ENCODE measurements around the gene NDUFB6. TPM values are rescaled to one million over a fixed set of nuclear protein-coding genes. Genes with fewer than 3 reads are reported as not detected.

Gene NDUFB6
- total RNA-seq, 1 experiment from 2014 or later: 56.0 TPM

DNA sequence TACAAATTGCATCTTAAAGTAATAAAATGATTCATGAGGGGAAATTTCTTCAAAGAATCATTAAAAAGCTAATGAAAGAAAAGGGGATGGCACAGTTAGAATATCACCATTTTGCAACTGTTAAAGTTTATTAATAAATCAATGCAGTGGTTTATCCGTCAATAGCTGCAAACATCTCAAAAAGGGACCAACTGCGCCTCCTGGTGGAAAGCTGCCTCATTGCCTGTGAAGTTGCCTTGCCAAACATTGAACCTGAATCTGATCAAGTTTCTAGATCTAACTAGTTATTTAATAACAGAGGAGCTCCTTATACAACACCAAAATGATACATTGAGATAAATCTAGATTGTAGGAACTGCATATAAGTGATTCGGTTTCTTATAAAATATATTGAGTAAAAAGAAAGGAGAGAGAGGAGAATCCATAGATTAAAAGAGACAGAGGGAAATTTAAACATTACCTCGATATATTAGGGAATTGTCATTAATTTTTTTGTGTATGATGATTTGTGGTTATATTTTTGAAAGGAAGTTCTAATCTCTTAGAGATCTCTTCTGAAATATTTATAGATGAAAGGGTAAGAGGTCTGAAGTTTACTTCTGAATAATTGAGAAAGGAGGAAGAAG is 6.9 kb upstream of the NDUFB6 start:
- 0 out of 2 replicates have a peak, but pooled peaks cover 2% of the 10 kb centered on the region for H3K9me3 Mint-ChIP-seq
- ChIA-PET POLR2A (interaction anchor here (1.1 kb wide), 1 partner anchor 201 kb away, joined by 3 read pairs; no protein-coding TSS in a partner anchor), CTCF (interaction anchor here (0.5 to 5.7 kb wide), 26 partner anchors 9 to 435 kb away, joined by 3 to 245 read pairs (median 4); partner anchors contain the start of genes ACO1, RIGI, TMEM215 and TOPORS)
- no peak for ATAC-seq
- DNase-seq (ENCODE audit: low spot score): peak; percentile 76
- H3K4me1 Mint-ChIP-seq: peaks cover 11% of the 10 kb centered on the region
- H3K4me3 Mint-ChIP-seq: no peak overlapping the region
- no peak overlapping the region for H3K27ac Mint-ChIP-seq
- H3K36me3 Mint-ChIP-seq: no peaks in the 10 kb centered on the region
- H3K27me3 Mint-ChIP-seq (ENCODE audit: low read depth): no peaks in the 10 kb centered on the region
- TF ChIP-seq, protein P1, sequence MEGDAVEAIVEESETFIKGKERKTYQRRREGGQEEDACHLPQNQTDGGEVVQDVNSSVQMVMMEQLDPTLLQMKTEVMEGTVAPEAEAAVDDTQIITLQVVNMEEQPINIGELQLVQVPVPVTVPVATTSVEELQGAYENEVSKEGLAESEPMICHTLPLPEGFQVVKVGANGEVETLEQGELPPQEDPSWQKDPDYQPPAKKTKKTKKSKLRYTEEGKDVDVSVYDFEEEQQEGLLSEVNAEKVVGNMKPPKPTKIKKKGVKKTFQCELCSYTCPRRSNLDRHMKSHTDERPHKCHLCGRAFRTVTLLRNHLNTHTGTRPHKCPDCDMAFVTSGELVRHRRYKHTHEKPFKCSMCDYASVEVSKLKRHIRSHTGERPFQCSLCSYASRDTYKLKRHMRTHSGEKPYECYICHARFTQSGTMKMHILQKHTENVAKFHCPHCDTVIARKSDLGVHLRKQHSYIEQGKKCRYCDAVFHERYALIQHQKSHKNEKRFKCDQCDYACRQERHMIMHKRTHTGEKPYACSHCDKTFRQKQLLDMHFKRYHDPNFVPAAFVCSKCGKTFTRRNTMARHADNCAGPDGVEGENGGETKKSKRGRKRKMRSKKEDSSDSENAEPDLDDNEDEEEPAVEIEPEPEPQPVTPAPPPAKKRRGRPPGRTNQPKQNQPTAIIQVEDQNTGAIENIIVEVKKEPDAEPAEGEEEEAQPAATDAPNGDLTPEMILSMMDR (IDR thresholded peaks at IDR 0.05): peak; percentile 85
- no peak for TF ChIP-seq ARID4B (CRISPR knock-in tag; IDR thresholded peaks at IDR 0.05; ENCODE audit: borderline replicate concordance)

DNA sequence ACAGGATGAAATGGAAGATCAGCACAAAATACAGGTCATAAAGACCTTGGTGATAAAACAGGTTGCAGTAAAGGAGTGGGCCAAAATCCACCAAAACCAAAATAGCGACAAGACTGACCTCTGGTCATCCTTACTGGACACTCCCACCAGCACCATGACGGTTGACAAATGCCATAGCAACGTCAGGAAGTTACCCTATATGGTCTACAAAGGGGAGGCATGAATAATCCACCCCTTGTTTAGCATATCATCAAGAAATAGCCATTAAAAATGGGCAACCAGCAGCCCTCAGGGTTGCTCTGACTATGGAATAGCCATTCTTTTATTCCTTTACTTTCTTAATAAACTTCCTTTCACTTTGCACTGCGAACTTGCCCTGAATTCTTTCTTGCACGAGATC is 6.0 kb upstream of the NDUFB6 start:
- Mint-ChIP-seq H3K4me1 (peaks cover 11% of the 10 kb centered on the region), H3K27me3 (ENCODE audit: low read depth) (no peaks in the 10 kb centered on the region), H3K9me3 (no peaks in the 10 kb centered on the region), H3K27ac (no peak overlapping the region), H3K4me3 (no peak overlapping the region), H3K36me3 (no peaks in the 10 kb centered on the region)
- no peak for DNase-seq (ENCODE audit: low spot score)
- CTCF ChIA-PET: interaction anchor here (0.6 to 5.7 kb wide), 16 partner anchors 10 to 771 kb away, joined by 3 to 245 read pairs (median 6); partner anchors contain the start of genes ACO1, RIGI and TMEM215
- POLR2A ChIA-PET: no interaction called here
- TF ChIP-seq ZNF671 (CRISPR knock-in tag; IDR thresholded peaks at IDR 0.05): no peak
- TF ChIP-seq, protein P2, sequence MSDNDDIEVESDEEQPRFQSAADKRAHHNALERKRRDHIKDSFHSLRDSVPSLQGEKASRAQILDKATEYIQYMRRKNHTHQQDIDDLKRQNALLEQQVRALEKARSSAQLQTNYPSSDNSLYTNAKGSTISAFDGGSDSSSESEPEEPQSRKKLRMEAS (CRISPR knock-in tag; IDR thresholded peaks at IDR 0.05): no peak
- TF ChIP-seq GRHL2 (CRISPR knock-in tag; IDR thresholded peaks at IDR 0.05; ENCODE audit: insufficient replicate concordance, severe bottlenecking): no peak
- no peak for TF ChIP-seq USF2 (CRISPR knock-in tag; IDR thresholded peaks at IDR 0.05)
- no peak for TF ChIP-seq ZBTB21 (CRISPR knock-in tag; IDR thresholded peaks at IDR 0.05; ENCODE audit: borderline replicate concordance)
- TF ChIP-seq FOXP1 (CRISPR knock-in tag; IDR thresholded peaks at IDR 0.05; ENCODE audit: borderline replicate concordance): no peak
- TF ChIP-seq, protein P1 (IDR thresholded peaks at IDR 0.05): no peak
- no peak for TF ChIP-seq NFATC4 (CRISPR knock-in tag; IDR thresholded peaks at IDR 0.05)
- no peak for TF ChIP-seq TEAD1 (CRISPR knock-in tag; IDR thresholded peaks at IDR 0.05)
- TF ChIP-seq, protein P3, sequence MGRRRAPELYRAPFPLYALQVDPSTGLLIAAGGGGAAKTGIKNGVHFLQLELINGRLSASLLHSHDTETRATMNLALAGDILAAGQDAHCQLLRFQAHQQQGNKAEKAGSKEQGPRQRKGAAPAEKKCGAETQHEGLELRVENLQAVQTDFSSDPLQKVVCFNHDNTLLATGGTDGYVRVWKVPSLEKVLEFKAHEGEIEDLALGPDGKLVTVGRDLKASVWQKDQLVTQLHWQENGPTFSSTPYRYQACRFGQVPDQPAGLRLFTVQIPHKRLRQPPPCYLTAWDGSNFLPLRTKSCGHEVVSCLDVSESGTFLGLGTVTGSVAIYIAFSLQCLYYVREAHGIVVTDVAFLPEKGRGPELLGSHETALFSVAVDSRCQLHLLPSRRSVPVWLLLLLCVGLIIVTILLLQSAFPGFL (CRISPR knock-in tag; IDR thresholded peaks at IDR 0.05; ENCODE audit: borderline replicate concordance): no peak
- no peak for ATAC-seq

Measured in WTC11 (cell line).